A549 (cell line): Measurements from ENCODE around the gene KIR3DL2.

Experiments used
- CEBPB ChIP-seq, 2 experiments: fragments of >200 bp in 1 of 2; sonication (Bioruptor Twin) in 1 of 2; formaldehyde crosslinking in 1 of 2; IDR thresholded peaks; 2 replicates each; pipeline ENCODE4 v1.6.1; 2012 to 2016
- CTCF ChIP-seq: fragments of >200 bp; sonication (Bioruptor Twin); formaldehyde crosslinking; IDR thresholded peaks from 3 replicates; pipeline ENCODE4 v1.5.1; 2016
- E2F6 ChIP-seq: IDR thresholded peaks from 2 replicates; pipeline ENCODE4 v1.6.1; 2012; ENCODE audit warnings: low read depth, borderline replicate concordance
- ELK1 ChIP-seq: fragments of 150-350 bp; IDR thresholded peaks from 2 replicates; pipeline ENCODE4 v1.6.1; 2014; ENCODE audit warnings: low read depth, mild to moderate bottlenecking, low read length
- HOXA7 ChIP-seq: fragments of 250-450 bp; sonication (Bioruptor Pico); IDR thresholded peaks from 2 replicates; pipeline ENCODE4 v1.5.0; 2020; ENCODE audit warnings: mild to moderate bottlenecking, moderate library complexity
- KDM5A ChIP-seq: fragments of 200-600 bp; sonication (generic); IDR thresholded peaks from 2 replicates; pipeline ENCODE4 v1.6.1; 2016; ENCODE audit warnings: antibody characterized with exemption, mild to moderate bottlenecking
- POLR2A ChIP-seq: IDR thresholded peaks from 2 replicates; pipeline ENCODE4 v1.6.1; 2012; ENCODE audit warnings: mild to moderate bottlenecking, low read length
- POLR2AphosphoS2 ChIP-seq: conservative IDR thresholded peaks from 2 replicates; pipeline ENCODE4 v1.6.1; 2012; ENCODE audit warnings: low read length, improper control_type of control experiment, inconsistent platforms
- RAD21 ChIP-seq, 2 experiments: fragments of >200 bp in 1 of 2; sonication (Bioruptor Twin) in 1 of 2; formaldehyde crosslinking in 1 of 2; IDR thresholded peaks in 1 of 2; conservative IDR thresholded peaks in 1 of 2; 2 replicates in 1 of 2; 3 replicates in 1 of 2; pipeline ENCODE4 v1.6.1; 2012 to 2018; ENCODE audit warnings: inconsistent platforms in 1 of 2
- RFX5 ChIP-seq: fragments of 450-650 bp; IDR thresholded peaks from 2 replicates; pipeline ENCODE4 v1.7.1; 2014; ENCODE audit warnings: antibody characterized with exemption, mild to moderate bottlenecking, moderate library complexity
- SREBF2 ChIP-seq: fragments of 450-650 bp; IDR thresholded peaks from 2 replicates; pipeline ENCODE4 v1.6.1; 2014; ENCODE audit warnings: mild to moderate bottlenecking, moderate library complexity
- TFCP2L1 ChIP-seq: fragments of 250-450 bp; sonication (Bioruptor Pico); IDR thresholded peaks from 2 replicates; pipeline ENCODE4 v1.5.0; 2021; ENCODE audit warnings: mild to moderate bottlenecking
- TF ChIP-seq, protein P1 (sequence below): fragments of 200-600 bp; sonication (generic); IDR thresholded peaks from 2 replicates; pipeline ENCODE4 v1.6.1; 2016; ENCODE audit warnings: antibody characterized with exemption, mild to moderate bottlenecking, moderate library complexity

DNA sequence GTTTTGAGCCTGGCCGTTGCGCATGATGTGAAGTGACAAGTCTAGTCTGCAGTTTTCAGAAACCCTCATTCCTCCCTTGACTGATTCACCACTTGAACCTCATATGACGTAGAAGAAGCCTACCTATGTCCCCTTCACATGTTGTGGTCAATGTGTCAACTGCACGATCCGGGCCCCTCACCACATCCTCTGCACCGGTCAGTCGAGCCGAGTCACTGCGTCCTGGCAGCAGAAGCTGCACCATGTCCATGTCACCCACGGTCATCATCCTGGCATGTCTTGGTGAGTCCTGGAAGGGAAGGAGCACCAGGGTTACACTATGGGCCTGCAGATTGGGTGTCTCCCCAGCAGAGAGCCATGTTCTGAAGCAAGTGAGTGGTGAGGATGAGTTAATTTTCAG, 46.8 kb upstream of the KIR3DL2 start, which contains the start of gene KIR2DL4:
- TF ChIP-seq POLR2AphosphoS2, result no peak
- TF ChIP-seq RFX5, result no peak
- TF ChIP-seq CTCF, result no peak
- no peak for TF ChIP-seq SREBF2
- TF ChIP-seq HOXA7, result no peak
- no peak for TF ChIP-seq POLR2A
- TF ChIP-seq KDM5A, result no peak
- TF ChIP-seq CEBPB (IDR thresholded peaks at IDR 0.05), result no peak
- TF ChIP-seq TFCP2L1, result no peak
- no peak for TF ChIP-seq E2F6
- TF ChIP-seq RAD21 (conservative IDR thresholded peaks at IDR 0.05 in 1 of 2, IDR thresholded peaks at IDR 0.05 in 1 of 2), result no peak
- TF ChIP-seq, protein P1, sequence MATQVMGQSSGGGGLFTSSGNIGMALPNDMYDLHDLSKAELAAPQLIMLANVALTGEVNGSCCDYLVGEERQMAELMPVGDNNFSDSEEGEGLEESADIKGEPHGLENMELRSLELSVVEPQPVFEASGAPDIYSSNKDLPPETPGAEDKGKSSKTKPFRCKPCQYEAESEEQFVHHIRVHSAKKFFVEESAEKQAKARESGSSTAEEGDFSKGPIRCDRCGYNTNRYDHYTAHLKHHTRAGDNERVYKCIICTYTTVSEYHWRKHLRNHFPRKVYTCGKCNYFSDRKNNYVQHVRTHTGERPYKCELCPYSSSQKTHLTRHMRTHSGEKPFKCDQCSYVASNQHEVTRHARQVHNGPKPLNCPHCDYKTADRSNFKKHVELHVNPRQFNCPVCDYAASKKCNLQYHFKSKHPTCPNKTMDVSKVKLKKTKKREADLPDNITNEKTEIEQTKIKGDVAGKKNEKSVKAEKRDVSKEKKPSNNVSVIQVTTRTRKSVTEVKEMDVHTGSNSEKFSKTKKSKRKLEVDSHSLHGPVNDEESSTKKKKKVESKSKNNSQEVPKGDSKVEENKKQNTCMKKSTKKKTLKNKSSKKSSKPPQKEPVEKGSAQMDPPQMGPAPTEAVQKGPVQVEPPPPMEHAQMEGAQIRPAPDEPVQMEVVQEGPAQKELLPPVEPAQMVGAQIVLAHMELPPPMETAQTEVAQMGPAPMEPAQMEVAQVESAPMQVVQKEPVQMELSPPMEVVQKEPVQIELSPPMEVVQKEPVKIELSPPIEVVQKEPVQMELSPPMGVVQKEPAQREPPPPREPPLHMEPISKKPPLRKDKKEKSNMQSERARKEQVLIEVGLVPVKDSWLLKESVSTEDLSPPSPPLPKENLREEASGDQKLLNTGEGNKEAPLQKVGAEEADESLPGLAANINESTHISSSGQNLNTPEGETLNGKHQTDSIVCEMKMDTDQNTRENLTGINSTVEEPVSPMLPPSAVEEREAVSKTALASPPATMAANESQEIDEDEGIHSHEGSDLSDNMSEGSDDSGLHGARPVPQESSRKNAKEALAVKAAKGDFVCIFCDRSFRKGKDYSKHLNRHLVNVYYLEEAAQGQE, result no peak
- no peak for TF ChIP-seq ELK1
